ENCODE results near the gene TMEM25.
"Not testable (repeated sequence)": the region's sequence is repeated elsewhere in the genome, so short reads cannot be mapped to it uniquely, and the experiment has no call there.

TMEM25 gene

GRCh38 chr11:118530683-118531596 lies at the start of gene TMEM25:
Gene TMEM25, plus strand, starts transcription at chr11:118531192. Its CDS starts 610 bp downstream, at chr11:118531802.
- peak; percentile 76 to 79 for DNase-seq

DNA sequence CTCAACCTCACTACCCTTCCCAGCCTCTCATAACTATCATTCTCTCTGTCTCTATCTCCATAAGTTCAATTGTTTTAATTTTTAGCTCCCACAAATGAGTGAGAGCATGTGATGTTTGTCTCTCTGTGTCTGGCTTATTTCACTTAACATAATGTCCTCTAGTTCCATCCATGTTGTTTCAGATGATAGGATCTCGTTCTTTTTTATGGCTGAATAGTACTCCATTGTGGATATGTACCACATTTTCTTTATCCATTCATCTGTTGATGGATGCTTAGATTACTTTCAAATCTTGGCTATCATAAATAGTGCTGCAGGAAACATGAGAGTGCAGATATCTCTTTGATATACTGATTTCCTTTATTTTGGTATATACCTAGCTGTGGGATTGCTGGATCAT lies 49.8 kb upstream of the TMEM25 start:
- DNase-seq = not testable (repeated sequence)

DNA sequence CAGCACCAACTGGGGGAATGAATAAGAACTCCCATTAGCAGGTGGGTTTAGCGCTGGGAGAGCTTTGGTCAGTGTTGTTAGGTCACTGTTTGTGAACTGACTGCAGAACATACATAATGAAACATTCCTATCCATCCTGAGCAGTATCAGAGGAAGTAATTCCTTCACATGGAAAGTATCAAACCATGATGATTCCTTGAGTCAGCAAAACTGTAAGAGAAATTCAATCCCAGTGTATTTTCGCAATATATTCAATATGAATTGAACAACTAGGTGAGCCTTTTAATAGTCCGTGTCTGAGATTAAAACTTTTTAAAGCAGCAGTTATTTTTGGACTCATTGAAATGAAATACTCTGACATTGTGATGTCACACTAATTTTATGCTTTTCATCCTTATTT lies 46.6 kb upstream of the TMEM25 start:
- no peak for DNase-seq

DNA sequence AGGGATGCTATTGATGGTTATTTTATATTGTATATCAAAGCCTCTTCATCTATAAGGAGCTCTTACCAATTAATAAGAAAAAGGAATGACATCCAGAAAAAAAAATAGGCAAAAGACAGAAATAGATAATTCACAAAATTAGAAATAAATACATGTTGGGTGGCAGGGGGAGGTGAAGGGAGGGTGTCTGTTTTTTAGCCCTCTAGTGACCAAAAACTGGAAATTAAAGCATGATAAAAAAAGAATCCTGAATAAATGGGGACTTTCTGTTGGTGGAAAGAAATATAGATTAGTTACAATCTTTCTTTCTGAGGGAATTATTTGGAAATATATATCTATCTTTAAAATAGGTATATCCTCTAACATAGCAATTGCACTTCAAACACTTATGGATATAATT lies 45.7 kb upstream of the TMEM25 start:
- DNase-seq = no peak

GRCh38 chr11:118488480-118489109 lies 42.4 kb upstream of the TMEM25 start:
- peak; percentile 67 to 70 for DNase-seq

- DNase-seq = no peak
Measured at GRCh38 chr11:118491041-118491440, 40.0 kb upstream of the TMEM25 start.

DNA sequence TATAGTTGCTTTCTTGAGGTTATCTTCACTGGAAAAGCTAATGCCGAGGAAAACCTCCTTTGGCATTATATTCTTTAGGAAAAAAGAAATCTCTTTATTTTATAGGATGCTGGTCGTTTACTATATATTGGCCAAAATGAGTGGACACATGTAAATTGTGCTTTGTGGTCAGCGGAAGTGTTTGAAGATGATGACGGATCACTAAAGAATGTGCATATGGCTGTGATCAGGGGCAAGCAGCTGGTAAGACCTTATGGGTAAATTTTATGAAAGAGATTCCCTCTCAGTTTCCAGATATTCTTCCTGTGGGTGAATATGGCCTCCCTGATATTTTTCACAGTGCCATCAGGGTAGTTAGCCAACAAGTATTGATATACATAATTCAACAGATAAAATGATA lies 33.2 kb upstream of the TMEM25 start:
- DNase-seq = no peak

GRCh38 chr11:118503216-118503615 lies 27.8 kb upstream of the TMEM25 start:
- DNase-seq = no peak

- DNase-seq = no peak
Measured at GRCh38 chr11:118511601-118512000, 19.4 kb upstream of the TMEM25 start.

DNA sequence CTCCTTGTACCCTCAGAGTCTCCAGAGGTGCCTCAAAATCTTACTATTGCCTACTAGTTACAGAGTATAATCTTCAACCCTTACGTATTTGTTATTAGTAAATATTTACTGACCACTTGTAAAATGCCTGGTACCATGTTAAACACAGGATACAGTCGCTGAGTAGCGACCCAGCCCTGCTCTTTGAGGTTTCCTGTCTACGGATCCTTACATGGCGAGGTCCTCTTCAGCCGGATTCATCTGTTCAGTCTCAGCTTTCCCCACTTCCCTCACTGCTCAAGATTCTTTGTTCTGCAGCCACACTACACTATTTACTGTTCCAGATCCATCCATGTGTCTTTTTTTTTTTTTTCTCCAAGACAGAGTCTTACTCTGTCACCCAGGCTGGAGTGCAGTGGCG lies 16.9 kb upstream of the TMEM25 start:
- DNase-seq = no peak

GRCh38 chr11:118519549-118519948 lies 11.4 kb upstream of the TMEM25 start:
- DNase-seq = no peak

DNA sequence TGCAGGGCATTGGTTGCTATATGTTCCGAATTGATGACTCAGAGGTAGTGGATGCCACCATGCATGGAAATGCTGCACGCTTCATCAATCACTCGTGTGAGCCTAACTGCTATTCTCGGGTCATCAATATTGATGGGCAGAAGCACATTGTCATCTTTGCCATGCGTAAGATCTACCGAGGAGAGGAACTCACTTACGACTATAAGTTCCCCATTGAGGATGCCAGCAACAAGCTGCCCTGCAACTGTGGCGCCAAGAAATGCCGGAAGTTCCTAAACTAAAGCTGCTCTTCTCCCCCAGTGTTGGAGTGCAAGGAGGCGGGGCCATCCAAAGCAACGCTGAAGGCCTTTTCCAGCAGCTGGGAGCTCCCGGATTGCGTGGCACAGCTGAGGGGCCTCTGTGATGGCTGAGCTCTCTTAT lies 9.1 kb upstream of the TMEM25 start:
- no peak for DNase-seq

DNA sequence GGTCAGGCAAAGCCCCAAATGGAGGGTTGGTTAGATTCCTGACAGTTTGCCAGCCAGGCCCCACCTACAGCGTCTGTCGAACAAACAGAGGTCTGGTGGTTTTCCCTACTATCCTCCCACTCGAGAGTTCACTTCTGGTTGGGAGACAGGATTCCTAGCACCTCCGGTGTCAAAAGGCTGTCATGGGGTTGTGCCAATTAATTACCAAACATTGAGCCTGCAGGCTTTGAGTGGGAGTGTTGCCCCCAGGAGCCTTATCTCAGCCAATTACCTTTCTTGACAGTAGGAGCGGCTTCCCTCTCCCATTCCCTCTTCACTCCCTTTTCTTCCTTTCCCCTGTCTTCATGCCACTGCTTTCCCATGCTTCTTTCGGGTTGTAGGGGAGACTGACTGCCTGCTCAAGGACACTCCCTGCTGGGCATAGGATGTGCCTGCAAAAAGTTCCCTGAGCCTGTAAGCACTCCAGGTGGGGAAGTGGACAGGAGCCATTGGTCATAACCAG lies 8.4 kb upstream of the TMEM25 start:
- no peak for DNase-seq

GRCh38 chr11:118524356-118524755 lies 6.6 kb upstream of the TMEM25 start:
- no peak for DNase-seq

GRCh38 chr11:118524757-118525470 lies 6.1 kb upstream of the TMEM25 start:
- no peak for DNase-seq

DNA sequence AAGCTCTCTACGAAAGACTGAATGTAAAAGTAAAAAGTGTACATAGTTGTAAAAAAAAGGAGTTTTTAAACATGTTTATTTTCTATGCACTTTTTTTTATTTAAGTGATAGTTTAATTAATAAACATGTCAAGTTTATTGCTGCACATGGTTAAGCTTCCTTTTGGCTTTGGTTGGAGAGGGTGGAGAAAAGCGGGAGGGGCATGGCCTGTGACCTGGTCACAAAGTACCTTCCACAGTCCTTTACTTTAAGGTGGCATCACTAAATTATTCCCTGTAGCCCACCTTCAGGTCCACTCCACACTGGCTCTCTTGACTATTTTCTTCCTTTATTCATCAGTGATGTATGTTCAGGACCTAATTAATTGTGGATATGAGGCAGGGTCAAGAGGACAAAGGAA lies 4.3 kb upstream of the TMEM25 start:
- no peak for DNase-seq

DNA sequence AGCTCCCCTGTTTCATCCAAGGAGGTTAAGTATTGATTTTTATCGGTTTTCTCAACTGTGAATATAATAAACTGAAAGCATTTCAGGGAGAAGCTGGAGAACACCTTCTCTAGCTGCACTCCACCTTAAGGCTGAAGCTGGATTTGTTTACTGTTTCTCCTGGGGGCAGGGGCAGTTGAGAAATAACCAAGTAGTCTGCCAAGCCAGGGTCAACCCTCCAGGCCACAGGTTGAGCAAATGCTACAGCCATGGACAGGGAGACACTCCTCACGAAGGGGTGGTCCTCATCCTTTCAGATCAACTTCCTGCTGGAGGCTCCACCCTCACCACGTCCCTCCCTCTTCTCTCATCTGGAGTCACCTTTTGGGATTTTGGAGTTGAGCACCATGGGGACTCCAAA lies 3.9 kb upstream of the TMEM25 start, which contains the start of gene TTC36:
TSS of gene TTC36 (plus strand) at position 366 of the 400 bp plus-strand sequence. CDS start at position 387, 21 bp downstream.
- DNase-seq = no peak

DNA sequence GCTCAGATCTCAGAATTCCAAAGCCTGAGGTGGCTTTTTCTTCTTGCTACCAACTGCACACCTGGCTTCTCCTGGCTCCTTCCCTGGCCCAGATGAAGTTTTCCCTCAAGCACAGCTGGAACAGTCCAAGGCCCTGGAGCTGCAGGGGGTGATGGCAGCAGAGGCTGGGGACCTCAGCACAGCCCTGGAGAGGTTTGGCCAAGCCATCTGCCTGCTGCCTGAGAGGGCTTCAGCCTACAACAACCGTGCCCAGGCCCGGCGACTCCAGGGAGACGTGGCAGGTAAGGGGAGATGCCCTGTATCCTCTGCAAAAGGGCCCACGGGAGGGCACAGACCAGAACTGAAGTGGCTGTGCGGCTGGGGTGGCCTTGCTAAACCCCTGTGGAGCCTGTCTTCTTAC lies 2.5 kb upstream of the TMEM25 start:
- DNase-seq = no peak

DNA sequence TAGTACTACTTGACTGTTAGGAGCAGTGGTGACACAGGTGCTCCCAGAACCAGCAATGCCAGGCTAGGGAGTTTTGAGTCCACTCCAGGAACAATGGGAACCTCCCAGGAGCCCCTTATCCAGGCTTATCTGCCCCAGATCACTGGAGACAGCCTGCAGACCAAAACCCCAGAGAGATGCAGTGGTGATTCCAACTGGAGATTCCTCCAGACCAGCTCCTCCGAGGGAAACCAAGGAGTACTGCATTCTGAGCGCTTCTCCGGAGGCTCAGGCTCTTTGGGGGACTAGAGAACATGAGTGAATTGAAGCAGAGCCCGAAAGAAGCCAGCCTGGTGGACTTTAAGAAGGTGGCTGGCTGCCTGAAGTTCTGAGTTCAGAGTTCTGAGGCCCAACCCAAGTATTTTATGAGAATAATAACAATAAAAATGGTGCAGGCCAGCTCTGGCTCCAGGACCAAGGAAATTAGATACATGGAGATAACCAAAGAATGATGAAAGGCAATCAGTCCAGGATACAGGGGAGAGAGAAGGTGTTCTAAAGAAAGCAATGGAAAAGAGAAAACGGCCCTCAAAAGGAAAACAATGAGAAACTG lies 1.3 kb upstream of the TMEM25 start:
- DNase-seq = no peak

GRCh38 chr11:118530180-118530682 lies 761 bp upstream of the TMEM25 start:
- DNase-seq = no peak

GRCh38 chr11:118531597-118532084 lies 649 bp downstream of the TMEM25 start:
- no peak for DNase-seq

- DNase-seq = no peak
Measured at GRCh38 chr11:118532091-118532490, 1.1 kb downstream of the TMEM25 start.
